HG03442 (cell line): ENCODE results near the gene PGAM5.

Source experiments
- ATAC-seq: cut with Tn5 transposase; IDR thresholded peaks from one replicate; pipeline ENCODE4 v1.9.1; 2021; ENCODE audit warnings: mild to moderate bottlenecking, moderate library complexity; ENCODE audit not compliant: unreplicated experiment

PGAM5 gene

DNA sequence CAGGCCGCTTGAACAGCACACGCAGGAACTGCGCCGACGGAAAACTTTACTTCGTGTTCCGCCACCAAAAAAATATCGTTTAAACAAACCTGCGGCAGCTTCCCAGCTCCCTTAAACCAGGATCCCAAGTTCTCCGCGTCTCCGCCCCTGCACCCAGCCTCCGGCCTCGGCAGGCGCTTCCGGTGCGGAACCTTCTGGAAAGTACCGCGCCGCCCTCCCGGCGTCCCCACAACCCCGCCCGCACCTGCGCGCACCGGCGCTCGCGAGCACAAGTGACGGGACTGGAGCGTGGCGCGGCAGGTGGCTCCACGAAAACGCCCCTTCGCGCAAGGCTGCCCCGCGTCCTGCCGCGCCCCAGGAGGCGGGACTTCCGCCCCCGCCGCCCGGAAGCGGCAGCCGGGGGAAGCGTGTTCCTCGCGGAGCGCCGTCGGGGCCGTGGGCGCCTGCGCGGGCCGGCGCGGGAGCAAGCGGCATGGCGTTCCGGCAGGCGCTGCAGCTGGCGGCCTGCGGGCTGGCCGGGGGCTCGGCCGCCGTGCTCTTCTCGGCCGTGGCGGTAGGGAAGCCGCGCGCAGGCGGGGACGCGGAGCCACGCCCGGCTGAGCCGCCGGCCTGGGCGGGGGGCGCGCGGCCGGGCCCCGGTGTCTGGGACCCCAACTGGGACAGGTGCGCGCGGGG, at the start of gene PGAM5:
Gene PGAM5 (plus strand): TSS at position 438 of the 675 bp plus-strand sequence. CDS start 35 bp downstream, at position 473.
- ATAC-seq, result peak; percentile 88

DNA sequence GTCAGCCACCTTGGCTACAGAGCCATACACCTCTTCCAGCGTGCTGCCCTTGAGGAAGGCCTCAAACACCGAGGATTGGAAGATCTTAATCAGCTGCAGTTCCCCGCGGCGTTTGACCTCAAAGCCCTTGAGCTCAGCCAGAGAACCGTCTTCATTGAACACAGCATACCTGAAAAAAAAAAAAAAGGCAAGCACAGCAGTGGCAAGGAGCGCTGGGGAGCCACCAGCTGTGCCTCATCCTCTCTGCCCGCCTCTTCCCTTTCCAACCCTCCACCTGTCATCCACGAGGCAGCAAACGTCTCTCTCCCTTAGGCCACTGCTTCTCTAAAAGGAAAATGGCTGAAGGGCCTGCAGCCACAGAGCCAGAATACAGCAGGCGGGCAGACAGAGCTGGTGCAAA, 49.6 kb upstream of the PGAM5 start:
- no peak for ATAC-seq

DNA sequence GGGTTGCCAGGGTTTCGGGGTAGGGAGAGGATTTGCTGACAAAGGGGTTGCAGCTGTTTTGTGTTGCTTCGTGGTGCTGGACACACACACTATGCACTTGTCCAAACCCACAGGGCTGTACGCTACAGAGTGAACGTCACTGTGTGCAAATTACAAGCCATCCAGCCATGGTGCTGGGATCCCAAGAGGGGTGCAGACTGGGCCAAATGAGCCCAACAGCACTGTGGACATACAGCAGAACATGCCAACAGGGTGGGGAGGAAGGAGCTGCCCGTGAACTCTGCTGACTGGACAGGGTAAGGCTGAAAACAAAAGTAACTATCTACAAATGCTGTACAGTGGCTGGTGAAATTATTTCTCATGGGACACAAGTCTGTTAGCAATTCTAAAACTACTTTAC, 48.7 kb upstream of the PGAM5 start:
- no peak for ATAC-seq

DNA sequence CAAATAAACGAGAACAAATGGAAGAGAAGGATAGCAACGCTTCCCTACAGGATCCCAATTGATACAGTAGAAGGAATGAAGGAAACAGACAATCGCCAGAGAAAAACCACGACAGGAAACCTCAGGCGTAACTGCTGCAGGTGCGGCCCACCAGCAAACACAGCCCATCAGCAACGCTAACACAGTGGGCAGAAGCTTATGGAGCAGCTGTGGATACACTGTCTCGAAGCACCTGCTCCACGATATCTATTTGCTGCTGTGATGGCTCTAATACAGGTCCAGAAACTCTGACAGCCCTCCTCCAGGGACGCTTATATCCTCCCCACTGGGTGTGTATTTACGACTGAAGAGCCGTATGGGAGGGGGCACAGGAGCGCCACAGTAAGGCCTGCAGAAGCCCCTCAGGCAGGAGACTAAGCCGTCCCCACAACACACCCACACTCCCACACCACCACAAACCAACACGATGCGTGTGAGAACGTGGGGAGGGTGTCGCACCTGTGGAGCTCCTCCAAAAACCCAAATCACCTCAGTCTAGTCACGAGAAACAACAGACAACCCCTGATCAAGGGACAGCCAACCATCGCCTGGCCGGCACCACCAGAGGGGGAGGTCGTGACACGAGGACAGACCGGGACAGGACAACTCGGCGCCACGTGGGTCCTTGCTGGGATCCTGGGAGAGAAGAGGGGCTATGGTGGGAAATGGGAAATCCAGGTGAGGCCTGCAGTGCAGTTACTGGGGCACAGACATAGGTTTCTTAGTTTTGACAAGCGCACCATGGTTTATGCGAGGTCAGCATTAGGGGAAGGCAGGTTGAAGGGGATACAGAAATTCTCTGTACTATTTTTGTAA, 47.5 kb upstream of the PGAM5 start:
- no peak for ATAC-seq

DNA sequence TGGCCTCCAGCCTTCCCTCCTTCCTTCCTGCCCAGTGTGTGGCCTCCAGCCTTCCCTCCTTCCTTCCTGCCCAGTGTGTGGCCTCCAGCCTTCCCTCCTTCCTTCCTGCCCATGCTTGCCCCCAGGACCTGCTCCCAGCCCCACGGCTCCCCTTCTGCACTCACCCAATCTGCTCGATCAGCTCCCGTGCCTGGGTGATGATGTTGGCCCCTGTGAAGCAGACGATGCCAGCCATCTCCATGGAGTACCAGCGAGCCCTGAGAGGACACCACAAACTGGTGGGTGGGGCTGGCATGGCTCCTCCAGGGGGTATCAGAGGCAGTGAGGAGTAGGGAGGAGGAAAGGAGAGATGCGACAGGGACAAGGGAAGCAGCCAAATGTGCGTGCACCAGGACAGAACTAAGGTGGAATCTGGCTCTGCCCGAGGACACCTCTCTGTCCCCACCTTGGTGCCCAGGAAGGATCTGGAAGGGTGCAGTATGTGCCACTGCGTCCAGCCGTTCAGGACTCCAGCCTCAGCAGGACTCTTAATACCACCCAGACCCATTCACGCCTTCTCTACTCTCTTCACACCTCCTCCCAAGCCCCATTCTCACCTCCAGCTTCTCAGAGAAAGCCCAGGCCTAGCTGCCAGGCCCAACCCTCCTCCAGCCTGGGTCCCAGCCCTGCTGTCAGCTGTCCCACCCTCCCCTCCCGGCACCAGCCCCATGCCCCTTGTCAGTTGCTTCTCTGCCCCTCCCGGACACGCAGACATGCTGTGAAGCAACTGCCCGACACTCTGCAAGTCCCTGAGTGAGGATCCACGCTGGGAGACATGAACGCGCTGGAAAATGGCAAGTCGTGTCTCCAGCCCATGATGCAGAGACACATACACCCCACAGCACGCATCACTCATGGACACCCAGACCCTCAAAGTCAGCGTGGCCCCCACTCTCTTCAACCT, 46.2 kb upstream of the PGAM5 start:
- ATAC-seq, result no peak

DNA sequence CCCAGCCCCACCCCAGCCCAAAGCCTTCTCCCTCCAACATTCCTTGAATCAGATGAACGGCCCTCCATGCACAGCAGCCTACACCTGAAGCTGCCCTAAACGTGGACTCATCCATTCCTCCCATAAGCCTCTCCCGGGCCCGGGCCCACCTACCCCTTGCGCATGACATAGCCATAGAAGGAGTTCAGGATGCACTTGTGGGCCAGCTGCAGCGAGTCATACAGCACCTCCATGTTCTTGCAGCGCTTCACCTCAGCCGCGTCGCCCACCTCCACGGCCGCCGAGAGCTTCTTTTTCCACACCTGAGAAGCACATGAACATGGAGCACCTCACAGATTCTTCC, 45.5 kb upstream of the PGAM5 start:
- ATAC-seq, result no peak

DNA sequence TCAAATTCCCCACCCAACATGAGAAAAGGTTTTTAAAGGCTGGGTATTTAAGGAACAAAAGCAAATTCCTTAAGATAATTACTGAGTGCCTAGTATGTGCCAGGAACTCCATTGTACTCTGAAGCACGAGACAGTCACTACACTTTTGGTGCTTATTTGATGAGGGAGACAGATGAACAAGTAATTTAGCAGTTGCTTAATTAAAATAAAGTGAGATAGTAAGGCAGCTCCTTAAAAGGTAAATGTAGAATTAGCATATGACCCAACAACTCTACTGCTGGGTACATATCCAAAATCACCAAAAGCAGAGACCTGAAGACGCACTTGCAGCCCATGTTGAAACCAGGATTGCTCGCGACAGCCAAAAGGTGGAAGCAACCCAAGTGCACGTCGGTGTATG, 44.8 kb upstream of the PGAM5 start:
- ATAC-seq, result no peak

DNA sequence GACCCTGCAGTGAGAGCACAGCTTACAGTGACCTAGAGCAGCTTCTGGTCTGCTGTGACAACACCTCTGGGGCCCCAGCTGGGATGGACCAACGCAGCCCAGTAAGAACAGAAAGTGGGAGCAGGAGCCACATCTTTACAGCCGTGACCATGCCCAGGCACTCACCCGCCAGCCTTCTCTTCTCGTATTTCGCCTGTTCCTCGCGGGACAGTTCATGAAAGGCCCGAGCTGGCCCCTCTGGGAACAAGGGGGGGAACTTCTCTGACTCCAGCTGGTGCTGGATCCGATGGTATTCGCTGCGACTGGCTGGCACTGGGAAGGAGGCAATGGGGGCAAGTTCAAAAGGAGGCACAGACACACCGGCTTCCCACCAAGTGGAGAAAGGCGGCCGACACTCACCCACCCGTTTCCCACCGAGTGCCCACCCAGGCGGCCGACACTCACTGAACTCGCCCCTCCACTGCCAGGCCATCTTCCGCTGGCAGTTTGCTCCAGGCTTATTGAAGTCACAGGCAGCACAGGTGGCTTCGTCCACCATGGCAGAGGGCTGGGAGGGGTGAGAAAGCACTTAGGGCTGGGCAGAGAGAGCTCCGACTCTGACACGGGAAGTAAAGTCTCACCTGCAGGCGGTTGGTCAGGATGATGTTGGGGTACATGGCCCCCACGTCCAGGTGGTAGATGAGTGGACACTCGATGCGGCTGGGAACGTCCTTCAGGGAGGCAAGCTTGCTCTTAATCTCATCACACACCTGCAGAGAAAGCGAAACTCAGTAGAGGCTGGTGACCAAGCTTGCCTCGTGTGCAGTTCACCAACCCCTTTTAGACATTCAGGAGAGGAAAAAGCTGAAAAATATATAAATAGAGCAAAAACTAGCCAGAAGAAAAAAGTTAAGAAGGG, 42.2 kb upstream of the PGAM5 start:
- ATAC-seq, result no peak

DNA sequence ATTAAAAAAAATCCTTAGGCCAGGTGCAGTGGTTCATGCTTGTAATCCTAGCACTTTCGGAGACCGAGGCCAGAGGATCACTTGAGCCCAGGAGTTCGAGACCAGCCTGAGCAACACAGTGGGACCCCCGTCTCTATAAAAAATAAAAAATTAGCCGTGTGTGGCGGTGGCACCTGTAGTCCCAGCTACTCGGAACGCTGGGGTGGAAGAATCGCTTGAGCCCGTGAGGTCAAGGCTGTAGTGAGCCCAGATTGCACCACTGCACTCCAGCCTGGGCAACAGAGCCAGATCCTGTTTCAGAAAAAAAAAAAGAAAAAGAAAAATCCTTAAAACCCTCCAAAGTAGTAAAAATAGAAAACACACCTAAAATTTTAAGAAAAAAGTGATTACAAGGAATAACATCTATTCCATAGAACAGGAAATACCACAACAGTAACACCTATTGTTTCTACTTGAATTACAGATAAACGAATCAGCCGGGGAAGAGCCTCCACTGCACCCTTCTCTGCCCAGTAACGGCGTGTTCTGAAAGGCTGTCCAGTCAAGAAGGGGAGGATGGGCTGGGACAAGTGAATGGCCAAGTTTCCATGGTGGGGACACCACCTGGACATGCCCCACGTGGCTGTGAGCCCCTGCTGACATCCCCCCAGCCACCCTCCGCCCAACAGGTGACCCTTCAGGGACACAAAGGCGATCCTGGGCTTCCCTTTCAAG, 41.3 kb upstream of the PGAM5 start:
- ATAC-seq, result no peak

DNA sequence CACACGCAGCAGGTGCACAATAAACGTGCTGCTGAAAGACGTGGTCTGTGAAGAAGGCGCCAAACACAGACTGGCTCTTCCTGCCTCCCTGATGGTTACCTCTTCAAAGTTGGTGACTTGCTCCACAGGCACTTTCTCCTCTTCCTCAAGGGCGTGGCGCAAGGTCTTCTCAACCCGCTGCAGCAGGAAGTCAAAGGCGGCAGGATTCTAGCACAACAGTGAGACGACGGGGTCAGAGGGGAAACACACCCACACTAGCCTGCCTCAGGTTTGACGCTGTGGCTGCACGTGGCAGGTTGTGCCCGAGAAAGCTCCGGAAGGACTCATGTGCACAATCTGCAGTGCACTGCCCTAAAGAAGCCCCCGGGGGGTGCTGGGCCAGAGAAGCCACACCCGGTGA, 38.5 kb upstream of the PGAM5 start:
- no peak for ATAC-seq

DNA sequence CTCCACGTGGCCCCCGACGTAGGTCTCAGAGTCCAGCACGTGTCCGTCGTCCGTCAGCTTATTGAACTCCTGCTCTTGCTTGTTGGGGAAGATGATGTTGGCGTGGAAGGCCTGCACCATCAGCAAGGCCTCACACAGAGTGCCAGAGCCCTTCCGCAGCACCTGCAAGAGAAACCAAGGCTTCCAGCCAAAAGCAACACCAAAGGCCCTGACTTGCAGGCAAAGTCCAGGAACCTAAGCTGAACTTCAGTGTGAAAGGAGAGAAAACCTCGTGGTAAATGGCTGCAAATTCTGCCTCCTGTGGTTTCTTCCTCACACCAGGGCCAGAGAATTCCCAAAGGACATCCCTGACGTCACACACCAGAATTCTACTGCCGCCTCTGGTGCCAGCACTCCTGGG, 38.0 kb upstream of the PGAM5 start:
- no peak for ATAC-seq

DNA sequence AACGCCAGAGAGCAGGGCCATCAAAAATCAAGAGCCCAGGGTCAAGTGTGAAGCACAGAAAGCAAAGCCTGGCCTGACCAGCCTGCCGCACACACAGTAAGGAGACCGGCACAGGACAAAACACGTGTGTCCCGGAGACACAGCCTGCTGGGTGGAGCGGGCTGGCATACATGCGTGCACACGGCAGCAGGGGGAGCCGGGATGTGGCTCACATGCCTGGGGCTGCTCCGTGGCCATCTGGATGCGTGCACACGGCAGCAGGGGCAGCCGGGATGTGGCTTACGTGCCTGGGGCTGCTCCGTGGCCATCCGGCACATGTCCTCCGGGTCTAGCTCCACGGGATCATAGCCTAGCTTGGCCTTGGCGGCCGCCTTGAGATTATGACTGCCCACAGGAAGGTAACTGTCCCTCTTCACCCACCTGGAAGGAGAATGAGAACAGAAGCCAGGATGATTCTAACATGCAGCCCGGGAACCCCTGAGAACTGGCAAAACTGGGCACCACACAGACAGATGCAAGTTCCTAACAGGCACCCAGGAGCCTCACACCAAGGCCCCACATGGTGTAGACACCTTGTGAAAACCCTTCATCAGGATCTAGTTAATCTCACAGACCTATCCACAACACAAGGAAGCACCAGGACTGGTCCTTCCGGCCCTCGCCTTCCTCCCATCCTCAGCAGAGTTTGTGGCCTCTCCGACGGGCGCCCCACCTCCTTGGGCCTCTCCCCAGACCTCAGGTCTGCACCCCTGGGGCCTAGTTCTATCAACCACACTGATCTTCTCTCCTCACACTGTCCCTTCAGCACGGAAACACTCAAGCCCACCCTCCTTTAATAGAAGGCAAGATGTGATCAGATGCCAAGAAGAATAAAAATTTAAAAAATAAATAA, 37.1 kb upstream of the PGAM5 start:
- no peak for ATAC-seq

DNA sequence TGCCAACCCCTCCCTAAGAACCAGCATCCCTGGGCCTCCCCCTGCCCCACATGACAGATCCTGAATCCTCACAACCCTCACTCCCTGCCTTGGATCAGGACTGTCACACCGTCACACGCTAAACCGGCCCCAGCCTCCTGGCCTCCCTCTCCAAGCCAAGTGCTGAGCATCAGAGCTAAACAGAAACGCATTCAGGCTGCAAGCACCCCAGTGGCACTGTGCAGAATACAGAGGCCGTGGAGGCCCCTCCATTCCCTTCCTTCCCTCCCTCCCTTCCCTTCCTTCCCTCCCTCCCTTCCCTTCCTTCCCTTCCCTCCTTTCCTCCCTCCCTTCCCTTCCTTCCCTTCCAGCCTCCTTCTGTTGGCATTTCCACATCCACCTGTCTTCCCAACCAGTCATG, 36.1 kb upstream of the PGAM5 start:
- ATAC-seq, result no peak

DNA sequence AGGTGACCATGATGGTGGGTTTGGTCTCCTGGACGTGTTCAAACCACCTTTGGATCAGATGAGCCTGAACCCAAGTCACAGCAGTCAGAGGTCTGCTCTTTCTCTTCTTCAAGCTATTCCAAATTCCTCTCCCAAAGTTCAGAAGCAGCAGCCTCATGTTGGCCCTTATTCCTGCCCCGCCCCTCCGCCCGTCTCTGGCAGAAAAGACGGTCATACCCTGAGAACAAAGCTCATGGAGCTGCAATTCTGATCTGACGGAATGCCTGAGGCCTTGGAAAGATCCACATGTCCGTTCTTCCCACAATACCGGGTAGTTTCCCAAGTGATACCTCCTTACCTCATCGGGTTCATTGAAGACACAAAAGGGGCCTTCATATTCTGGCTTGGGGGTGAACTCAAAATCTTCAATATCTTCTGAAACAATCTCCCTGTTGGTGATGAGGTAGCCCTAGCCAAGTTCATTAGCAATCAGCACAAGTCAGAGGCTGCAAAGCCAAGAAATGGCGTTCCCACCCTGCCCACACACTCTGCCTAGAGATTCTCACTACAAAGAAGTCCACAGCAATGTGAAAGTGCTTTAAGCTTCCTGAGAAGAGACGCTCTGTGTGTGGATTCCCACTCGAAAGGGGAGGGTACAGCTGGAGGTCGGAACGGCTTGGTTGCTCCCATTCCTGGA, 34.7 kb upstream of the PGAM5 start:
- ATAC-seq, result no peak

DNA sequence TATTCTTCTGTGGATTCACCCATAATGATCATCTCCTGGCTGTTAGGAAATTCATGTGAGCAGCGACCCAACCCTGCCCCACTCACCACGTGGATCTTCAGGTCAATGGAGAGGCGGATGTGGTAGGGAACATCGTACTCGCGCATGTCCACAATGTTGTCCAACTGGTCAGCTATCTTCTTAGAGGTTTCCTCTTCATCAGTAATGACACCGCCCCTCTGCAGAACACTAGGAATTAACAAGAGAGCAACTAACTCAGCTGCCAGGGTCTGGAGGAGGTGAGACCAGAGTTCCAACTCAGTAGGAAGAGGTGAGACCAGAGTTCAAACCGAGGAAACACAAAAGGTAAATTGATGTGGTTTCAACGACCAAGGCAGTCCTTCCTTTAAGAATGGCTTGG, 33.1 kb upstream of the PGAM5 start:
- ATAC-seq, result no peak

DNA sequence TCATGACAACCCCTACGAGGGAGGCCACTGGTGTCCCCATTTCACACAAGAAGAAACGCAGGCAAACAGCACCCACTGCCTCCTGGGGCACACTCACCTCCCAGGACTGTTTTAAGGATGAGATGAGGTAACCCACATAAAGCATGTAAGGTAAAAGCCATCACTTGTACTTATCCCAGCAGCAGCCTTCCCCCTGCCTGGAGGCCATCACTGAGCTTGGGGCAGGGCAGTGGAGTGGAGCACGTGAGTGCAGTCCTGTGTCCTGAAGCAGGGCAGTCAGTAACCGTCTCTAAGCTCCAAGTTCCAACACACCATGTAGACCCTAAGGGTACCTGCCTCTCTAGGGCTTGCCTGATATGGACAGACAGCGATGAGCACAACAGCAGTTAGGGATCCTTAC, 25.2 kb upstream of the PGAM5 start:
- no peak for ATAC-seq

DNA sequence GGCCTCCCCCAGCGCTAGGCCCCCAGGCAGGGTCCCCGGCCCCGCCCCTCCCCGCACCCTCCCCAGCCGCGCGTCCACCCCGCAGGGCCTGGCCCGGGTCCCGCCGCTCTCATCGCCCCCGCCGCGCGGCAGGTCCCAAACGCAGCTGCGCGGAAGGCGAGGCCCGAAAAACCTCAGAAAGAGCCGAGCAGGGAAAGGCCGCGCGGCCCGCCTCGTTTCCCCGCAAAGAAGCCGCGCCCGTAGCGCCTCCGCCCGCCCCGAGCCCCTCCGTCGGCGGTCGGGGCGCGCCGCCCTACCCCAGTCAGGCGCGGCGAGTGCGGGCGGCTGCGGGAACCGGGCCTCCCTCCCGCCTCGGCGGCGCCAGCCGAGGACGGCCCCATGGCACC, 23.8 kb upstream of the PGAM5 start:
- peak; percentile 47 for ATAC-seq
